ENCODE data around the gene WDR59.
"Not testable (repeated sequence)": the region's sequence is repeated elsewhere in the genome, so short reads cannot be mapped to it uniquely, and the experiment has no call there.

The WDR59 gene

GRCh38 chr16:75012380-75013081 lies 27.6 kb upstream of the WDR59 start:
- DNase-seq: no peak

DNA sequence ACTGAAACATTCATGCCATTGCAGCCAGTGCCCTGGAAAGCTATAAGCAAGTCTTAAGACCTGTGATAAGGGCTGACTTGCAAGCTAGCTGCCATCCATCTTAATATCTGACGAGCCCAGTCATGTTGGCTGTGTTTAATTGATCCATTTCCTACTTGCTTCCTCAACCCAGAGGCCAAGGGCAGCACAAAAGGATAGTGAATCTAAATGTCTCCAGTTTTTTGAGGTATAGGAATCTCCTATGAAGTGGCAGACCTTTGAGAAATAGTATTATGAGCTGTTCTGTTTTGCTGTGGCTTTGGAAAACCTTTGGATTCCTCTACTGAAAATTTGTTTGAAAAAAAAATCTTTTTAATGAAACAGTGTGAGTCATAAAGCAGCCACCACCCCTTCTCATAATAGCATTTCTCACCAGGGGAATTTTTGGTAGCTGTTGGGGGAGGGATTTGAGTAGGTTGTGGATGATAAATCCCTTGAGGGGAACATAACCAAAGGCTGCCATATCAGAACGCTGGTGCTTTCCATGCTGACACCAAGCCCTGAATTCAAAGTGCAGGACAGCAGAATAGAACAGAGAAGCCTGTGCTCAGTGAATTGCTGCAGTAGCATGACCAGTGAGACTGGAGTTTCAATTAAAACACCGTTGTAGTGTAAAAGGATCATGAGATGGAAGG lies 26.8 kb upstream of the WDR59 start:
- no peak for DNase-seq

- no peak for DNase-seq
Observed at GRCh38 chr16:75010427-75010826, 25.5 kb upstream of the WDR59 start.

GRCh38 chr16:75007443-75007842 lies 22.5 kb upstream of the WDR59 start:
- no peak for DNase-seq

DNA sequence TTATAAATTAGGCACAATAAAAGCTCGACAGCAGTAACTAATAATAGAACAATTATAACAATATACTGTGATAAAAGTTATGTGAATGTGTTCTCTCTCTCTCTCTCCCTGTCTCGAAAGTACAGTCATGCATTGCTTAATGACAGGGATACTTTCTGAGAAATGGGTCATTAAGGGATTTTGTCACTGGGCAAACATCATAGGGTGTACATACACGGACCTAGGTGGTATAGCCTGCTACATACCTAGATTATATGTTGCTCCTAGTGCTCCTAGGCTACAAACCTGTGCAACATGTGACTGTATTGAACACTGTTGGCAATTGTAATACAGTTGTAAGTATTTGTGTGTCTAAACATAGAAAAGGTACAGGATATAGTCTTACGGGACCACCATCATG lies 20.8 kb upstream of the WDR59 start:
- DNase-seq: no peak

DNA sequence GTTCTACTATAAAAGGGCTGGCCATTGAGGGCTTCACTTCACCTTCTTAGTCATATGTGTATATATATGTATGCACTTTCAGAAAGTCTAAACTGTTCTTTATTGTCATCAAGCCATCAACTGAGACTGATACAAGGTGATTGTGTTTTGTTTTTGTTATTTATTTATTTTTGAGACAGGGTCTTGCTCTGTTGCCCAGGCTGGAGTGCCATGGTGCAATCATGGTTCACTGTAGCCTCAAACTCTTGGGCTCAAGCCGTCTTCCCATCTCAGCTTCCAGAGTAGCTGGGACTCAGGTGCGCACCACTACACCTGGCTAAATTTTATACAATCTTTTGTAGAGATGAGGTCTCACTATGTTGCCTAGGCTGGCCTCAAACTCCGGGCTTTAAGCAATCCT lies 19.5 kb upstream of the WDR59 start:
- no peak for DNase-seq

DNA sequence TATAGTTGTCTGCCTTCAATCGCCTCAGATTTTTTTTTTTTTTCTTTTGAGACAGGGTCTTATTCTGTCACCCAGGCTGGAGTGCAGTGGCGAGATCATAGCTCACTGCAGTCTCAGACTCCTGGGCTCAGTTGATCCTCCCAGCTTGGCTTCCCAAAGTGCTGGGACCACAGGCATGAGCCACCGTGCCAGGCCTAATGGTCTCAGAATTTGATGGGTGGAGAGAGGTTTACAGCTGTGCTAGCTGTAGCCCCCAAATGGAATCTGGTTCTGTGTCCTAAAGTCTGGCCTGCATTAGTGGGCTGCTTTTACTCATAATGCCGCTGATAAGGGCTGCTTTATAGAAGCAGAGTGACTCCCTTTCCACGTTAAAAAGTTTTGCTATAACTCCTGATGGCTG lies 19.0 kb upstream of the WDR59 start:
- DNase-seq: no peak

DNA sequence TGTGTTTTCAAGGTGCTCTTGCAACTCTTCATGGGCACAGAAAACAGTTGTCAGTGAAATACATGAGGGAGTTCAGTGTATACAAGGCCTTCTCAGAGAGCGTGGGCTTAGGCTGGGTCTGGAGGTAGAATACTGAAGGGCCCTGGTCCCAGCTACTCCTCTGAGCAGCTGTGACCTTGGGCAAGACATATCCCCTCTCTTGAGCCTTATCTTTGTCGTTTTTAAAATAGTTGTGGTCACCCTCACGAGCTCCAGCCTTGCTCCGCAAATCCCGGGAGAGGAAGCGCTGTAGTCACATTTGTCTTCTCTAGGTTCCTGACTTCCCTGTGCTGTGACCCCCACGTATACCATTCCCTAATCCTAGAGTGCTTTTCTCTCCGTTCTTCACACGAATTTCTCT lies 17.6 kb upstream of the WDR59 start:
- no peak for DNase-seq

DNA sequence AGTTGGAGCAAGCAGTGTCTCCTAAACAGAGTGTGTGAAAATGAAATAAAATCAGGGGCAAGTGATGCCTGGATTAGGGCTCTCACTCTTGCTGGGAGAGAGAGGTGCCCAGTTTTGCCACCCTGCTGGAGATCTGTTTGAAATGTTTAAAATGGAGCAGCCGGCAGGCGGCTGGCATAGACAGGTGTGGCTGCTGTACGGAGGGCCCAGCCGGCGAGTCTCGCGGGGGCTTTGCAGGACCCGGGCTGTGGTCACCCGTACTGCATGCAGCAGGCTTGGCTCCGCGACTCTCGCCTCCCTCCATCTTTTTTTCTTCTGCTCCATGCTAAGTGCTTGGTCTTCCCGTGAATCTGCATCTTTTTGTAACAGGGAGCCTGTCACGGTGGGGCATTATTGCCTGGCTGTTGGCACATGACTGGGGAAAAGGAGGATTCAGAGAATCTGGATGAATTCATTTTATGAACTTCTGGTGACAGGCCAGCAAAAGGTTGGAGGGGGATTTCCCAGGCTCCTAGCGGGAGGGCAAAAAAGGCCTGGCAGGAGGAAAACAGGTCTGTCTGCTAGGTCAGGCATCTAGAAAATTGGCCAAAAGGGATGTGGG lies 15.7 kb upstream of the WDR59 start:
- no peak for DNase-seq

- peak; percentile 41 for DNase-seq
Observed at GRCh38 chr16:74999609-75000480, 14.9 kb upstream of the WDR59 start.

DNA sequence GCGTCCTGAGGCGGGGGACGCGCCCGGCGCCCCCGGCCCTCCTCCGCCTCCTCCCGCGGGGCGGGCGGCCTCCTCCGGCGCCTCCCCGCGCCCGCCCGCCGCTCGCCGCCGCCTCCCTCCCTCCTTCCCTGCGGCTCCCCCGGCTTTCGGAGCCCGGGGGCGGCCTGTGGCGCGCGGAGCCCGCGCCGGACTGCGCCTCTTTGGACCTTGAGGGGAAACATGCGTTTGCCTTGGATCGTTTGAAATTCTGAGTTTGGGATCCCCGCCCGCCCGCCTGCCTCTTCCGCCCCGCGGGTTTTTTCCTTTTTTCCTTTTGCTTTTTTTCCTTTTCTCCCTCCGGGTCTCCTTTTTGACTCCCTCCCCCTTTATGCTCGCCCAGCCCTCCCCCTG lies 14.3 kb upstream of the WDR59 start:
- no peak for DNase-seq

DNA sequence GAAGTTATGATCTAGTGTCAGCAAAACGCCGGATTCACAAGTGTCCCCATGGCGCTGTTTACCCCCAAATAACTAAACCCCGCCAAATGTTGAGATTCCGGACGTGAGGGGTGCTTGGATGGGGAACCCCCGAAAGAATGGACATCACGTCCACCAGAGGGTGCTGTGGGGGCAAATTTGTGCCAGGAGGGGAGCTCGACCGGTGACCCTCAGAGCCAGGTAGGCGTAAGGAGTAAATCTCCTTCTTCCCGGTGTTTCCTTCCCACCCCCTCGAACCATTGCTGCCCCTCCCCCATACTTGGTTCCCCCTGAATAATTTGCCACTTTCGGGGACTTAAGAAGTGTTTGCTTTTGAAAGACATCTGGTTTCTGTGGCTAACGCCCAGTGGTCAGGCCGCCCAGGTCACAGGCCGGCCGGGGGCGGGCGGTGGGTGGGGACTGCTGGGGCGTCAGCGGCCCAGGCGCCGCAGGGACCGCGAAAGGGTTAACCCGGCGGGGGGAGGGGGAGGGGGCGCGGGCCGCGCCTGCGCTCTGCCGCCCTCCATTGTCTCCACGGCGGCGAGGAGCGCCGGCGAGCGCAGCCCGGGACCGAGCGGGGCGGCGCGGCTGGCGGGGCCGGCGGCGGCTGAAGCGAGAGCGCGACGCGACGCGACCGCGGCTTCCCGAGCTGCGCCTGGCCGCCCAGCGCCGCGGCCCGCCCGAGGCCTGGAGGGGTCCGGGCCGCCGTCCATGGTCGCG lies 13.7 kb upstream of the WDR59 start, which contains the start of gene ZNRF1:
Gene ZNRF1, plus strand, starts transcription at position 544 of the 738 bp plus-strand sequence. CDS start 648 bp downstream, outside the sequence.
- peak; percentile 67 for DNase-seq

- DNase-seq: no peak
Observed at GRCh38 chr16:74997042-74997491, 12.1 kb upstream of the WDR59 start.

- DNase-seq: no peak
Observed at GRCh38 chr16:74995986-74996385, 11.1 kb upstream of the WDR59 start.

GRCh38 chr16:74991593-74992403 lies 6.9 kb upstream of the WDR59 start:
- DNase-seq: no peak

DNA sequence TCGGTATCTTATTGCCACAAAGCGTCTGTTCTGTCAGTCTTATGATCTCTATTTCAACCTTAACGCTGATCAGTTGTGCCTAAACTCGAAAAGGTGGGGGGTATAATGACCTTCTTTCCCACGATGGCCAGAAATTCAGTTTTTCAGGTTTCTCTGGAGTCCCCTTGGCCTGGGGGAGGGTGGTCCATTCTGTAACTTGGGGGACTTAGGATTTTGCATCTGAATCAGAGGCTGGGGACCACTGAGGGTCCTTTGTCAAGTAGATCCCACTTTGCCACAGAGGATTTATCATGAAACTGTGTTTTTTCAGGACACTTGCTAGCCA lies 6.3 kb upstream of the WDR59 start:
- no peak for DNase-seq

DNA sequence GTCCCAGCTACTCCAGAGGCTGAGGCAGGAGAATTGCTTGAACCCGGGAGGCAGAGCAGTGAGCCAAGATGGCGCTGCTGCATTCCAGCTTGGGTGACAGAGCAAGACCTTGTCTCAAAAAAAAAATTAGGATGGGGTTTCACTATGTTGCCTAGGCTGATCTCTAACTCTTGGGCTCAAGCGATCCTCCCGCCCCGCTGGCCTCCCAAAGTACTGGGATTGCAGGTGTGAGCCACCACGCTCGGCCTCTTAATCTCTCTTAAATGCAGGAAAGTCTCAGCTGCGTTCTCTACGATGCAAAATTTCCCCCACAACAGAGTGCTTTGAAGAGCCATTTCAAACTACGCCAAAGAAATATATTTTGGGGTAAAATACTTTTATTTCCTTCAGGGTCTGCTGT lies 5.9 kb upstream of the WDR59 start:
- DNase-seq: no peak

GRCh38 chr16:74989864-74990263 lies 4.9 kb upstream of the WDR59 start:
- not testable (repeated sequence) for DNase-seq

DNA sequence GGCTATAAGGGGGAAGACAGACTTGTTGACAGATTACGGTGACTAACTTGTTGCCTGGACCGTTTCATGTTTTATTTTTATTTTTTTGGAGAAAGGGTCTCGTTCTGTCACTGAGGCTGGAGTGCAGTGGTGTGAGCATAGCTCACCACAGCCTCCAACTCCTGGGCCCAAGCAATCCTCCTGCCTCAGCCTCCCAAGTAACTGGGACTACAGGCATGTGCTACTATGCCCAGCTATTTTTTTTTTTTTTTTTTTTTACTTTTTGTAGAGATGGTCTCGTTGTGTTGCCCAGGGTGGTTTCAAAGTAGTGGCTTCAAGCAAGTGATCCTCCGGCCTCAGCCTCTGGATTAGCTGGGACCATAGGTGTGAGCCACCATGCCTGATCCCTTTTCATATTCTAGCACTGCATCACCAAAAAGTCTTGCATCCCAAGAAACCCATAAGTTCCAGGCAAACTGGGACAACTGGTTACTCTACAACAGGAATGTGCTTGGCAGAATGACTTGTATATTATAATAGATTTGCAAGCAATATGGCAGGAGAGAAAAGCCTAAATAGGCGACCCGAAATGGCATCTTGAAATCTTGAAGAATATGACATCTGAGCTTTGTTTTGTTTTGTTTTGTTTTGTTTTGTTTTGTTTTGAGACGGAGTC lies 2.2 kb upstream of the WDR59 start:
- DNase-seq: no peak

DNA sequence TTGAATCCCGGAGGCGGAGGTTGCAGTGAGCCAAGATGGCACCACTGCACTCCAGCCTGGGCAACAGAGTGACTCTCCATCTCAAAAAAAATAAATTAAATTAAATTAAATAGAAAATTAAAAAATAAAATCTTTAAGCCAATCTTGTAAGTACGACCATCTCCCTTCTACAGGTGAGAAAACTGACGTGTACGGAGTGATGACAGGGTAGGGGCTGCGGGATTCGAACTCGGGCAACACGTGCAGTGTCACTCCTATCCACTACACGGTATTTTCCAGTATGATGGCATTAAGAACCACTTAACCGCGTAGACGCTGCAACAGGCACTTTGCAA lies 762 bp downstream of the WDR59 start:
- no peak for DNase-seq

DNA sequence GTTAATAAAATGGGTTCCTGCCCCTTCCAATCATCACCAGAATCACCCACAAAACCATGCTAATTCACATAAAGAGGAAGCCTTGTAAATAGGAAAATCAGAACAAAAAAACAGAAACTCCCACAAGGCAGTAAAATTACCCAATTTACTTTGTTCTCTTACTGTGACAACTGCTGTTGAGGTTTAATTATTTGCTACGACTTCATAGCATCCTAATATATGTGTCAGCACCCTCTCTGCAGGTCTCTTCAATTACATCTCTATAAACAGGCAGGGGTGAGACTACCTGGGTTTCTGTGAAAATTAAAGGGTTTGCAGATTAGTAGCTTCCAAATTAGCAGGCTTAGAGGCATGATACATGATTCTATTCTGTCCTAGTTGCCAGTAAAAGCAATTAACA lies 2.7 kb downstream of the WDR59 start:
- no peak for DNase-seq
